HepG2 (cell line): ENCODE results near the gene DAB2IP. TPM values are rescaled to one million over a fixed set of nuclear protein-coding genes. Genes with fewer than 3 reads are reported as not detected.

Experiments
- HNRNPL ChIP-seq: fragments of 200-400 bp; formaldehyde crosslinking; IDR thresholded peaks from 2 replicates; pipeline ENCODE4 v1.6.1; 2017; ENCODE audit warnings: mild to moderate bottlenecking, low read depth, low read length
- NR2C2 ChIP-seq: sonication (generic); formaldehyde crosslinking; IDR thresholded peaks from 2 replicates; pipeline ENCODE4 v1.4.0; 2020; ENCODE audit warnings: missing genetic modification reagents, mild to moderate bottlenecking, moderate library complexity, borderline replicate concordance
- NR2F6 ChIP-seq, 2 experiments: IDR thresholded peaks; 2 replicates each; pipeline ENCODE4 v1.6.1; 2016; ENCODE audit warnings: antibody characterized with exemption in 1 of 2, mild to moderate bottlenecking in 1 of 2
- PAWR ChIP-seq: sonication (generic); formaldehyde crosslinking; IDR thresholded peaks from 2 replicates; pipeline ENCODE4 v1.4.0; 2020; ENCODE audit warnings: missing genetic modification reagents, mild to moderate bottlenecking, borderline replicate concordance
- PCBP1 ChIP-seq: fragments of 200-400 bp; formaldehyde crosslinking; IDR thresholded peaks from 2 replicates; pipeline ENCODE4 v1.6.1; 2017; ENCODE audit warnings: mild to moderate bottlenecking, low read depth, low read length, borderline replicate concordance
- PHF21A ChIP-seq: sonication (generic); formaldehyde crosslinking; IDR thresholded peaks from 2 replicates; pipeline ENCODE4 v1.5.0; 2020; ENCODE audit warnings: mild to moderate bottlenecking, missing genetic modification reagents
- PITX1 ChIP-seq: sonication (generic); formaldehyde crosslinking; IDR thresholded peaks from 2 replicates; pipeline ENCODE4 v1.5.1; 2020; ENCODE audit warnings: mild to moderate bottlenecking, missing genetic modification reagents
- RAD21 ChIP-seq: fragments of 450-650 bp; formaldehyde crosslinking; IDR thresholded peaks from 2 replicates; pipeline ENCODE4 v1.5.0; 2020; ENCODE audit warnings: mild to moderate bottlenecking
- RXRB ChIP-seq: IDR thresholded peaks from 2 replicates; pipeline ENCODE4 v1.6.1; 2016; ENCODE audit warnings: borderline replicate concordance, missing genetic modification reagents, missing compliant biosample characterization
- SIX4 ChIP-seq: sonication (generic); formaldehyde crosslinking; IDR thresholded peaks from 2 replicates; pipeline ENCODE4 v1.4.0; 2020; ENCODE audit warnings: missing genetic modification reagents
- THAP11 ChIP-seq: IDR thresholded peaks from 2 replicates; pipeline ENCODE4 v1.6.1; 2016; ENCODE audit warnings: missing biosample characterization, missing genetic modification reagents
- YEATS2 ChIP-seq: sonication (generic); formaldehyde crosslinking; IDR thresholded peaks from 2 replicates; pipeline ENCODE4 v1.4.0; 2020; ENCODE audit warnings: missing genetic modification reagents, borderline replicate concordance
- ZBTB21 ChIP-seq: sonication (generic); formaldehyde crosslinking; IDR thresholded peaks from 2 replicates; pipeline ENCODE4 v1.4.0; 2020; ENCODE audit warnings: missing genetic modification reagents
- ZMYM3 ChIP-seq: sonication (generic); formaldehyde crosslinking; IDR thresholded peaks from 2 replicates; pipeline ENCODE4 v1.5.1; 2020; ENCODE audit warnings: mild to moderate bottlenecking, missing genetic modification reagents
- ZNF12 ChIP-seq: sonication (generic); formaldehyde crosslinking; IDR thresholded peaks from 2 replicates; pipeline ENCODE4 v1.5.0; 2020; ENCODE audit warnings: missing genetic modification reagents
- ZNF326 ChIP-seq: sonication (generic); formaldehyde crosslinking; IDR thresholded peaks from 2 replicates; pipeline ENCODE4 v1.4.0; 2020; ENCODE audit warnings: missing genetic modification reagents, borderline replicate concordance
- ZNF878 ChIP-seq: sonication (generic); formaldehyde crosslinking; IDR thresholded peaks from 2 replicates; pipeline ENCODE4 v1.8.1; 2023; ENCODE audit warnings: mild to moderate bottlenecking, missing genetic modification reagents, moderate library complexity
- polyA plus RNA-seq, 8 experiments: library from polyadenylated mRNA; depleted of rRNA in 3 of 8; stranded (reverse) in 7 of 8; unstranded in 1 of 8; fragments of >200 nt; fragmentation: Illumina TruSeq in 4 of 8; extraction: Trizol in 4 of 8; gene quantifications; 2 replicates each; pipeline versions ENCODE4 v1.2.1 to v1.2.3, GENCODE V29; 2011 to 2016; ENCODE audit warnings: low read depth in 4 of 8, missing spikeins in 1 of 8, mixed read lengths in 1 of 8; ENCODE audit not compliant: insufficient read depth in 1 of 8
- total RNA-seq, 5 experiments: library from RNA; depleted of rRNA; stranded (reverse); fragments of >200 nt; fragmentation: Illumina TruSeq; extraction: Trizol; gene quantifications; 2 replicates each; pipeline ENCODE4 v1.2.3, GENCODE V29; 2016; ENCODE audit warnings: low read depth in 1 of 5
- TF ChIP-seq, protein P1 (sequence below): sonication (generic); formaldehyde crosslinking; IDR thresholded peaks from 2 replicates; pipeline ENCODE4 v1.5.0; 2020; ENCODE audit warnings: missing genetic modification reagents
- TF ChIP-seq, protein P2 (sequence below): sonication (generic); formaldehyde crosslinking; IDR thresholded peaks from 2 replicates; pipeline ENCODE4 v1.4.0; 2020; ENCODE audit warnings: missing genetic modification reagents, borderline replicate concordance
- TF ChIP-seq, protein P3 (sequence below): sonication (generic); formaldehyde crosslinking; IDR thresholded peaks from 2 replicates; pipeline ENCODE4 v1.4.0; 2020; ENCODE audit warnings: missing genetic modification reagents
- TF ChIP-seq, protein P4 (sequence below): sonication (generic); formaldehyde crosslinking; IDR thresholded peaks from 2 replicates; pipeline ENCODE4 v1.5.1; 2020; ENCODE audit warnings: mild to moderate bottlenecking, missing genetic modification reagents

DAB2IP gene
- total and polyA plus RNA-seq, 2 of the 13 experiments (the other 11 are each of a cell fraction or from before 2014, with no cell fraction given) = 25.3 to 37.9 TPM

DNA sequence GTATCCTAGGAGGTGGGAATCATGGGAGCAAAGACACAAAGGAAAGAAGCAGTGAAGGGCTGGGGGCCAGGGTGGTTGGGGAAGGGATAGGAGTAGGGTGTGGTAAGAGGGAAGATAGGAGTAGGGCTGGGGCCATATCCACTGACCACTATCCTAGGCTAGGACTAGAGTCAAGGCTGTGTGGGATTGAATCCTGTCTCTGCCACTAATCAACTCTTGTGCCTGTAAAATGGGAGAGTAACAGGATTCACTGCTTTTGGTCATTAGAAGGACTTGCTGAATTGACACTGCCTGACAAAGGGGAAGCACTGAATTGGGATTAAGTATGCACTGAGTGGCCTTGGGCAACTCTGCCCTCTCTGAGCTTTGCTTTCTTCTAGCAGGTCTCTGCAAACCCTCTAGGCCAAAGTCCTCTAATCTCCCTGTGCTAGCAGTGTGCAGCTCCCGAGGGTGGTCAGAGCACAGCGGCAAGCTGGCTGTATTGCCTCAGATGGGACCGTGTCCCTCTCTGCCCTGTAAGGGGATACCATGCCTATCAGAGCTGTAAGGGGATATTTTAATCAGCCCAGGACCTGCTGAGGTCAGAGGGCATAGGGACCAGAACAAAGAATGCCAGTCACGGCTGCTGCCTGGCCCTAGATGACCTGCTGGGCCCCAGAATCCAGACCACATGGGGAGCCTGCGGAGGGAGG, 12.4 kb upstream of the DAB2IP start (continued):
- TF ChIP-seq ZNF326 (CRISPR knock-in tag) = no peak
- TF ChIP-seq ZNF12 (CRISPR knock-in tag) = 0 out of 2 replicates have a peak, but pooled peaks have one; percentile 19
- TF ChIP-seq, protein P1, sequence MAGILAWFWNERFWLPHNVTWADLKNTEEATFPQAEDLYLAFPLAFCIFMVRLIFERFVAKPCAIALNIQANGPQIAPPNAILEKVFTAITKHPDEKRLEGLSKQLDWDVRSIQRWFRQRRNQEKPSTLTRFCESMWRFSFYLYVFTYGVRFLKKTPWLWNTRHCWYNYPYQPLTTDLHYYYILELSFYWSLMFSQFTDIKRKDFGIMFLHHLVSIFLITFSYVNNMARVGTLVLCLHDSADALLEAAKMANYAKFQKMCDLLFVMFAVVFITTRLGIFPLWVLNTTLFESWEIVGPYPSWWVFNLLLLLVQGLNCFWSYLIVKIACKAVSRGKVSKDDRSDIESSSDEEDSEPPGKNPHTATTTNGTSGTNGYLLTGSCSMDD (CRISPR knock-in tag) = no peak
- no peak for TF ChIP-seq YEATS2 (CRISPR knock-in tag)
- TF ChIP-seq PHF21A (CRISPR knock-in tag) = no peak; the same call in 1 of the 2 replicates
- no peak for TF ChIP-seq THAP11 (CRISPR knock-in tag)
- TF ChIP-seq, protein P2, sequence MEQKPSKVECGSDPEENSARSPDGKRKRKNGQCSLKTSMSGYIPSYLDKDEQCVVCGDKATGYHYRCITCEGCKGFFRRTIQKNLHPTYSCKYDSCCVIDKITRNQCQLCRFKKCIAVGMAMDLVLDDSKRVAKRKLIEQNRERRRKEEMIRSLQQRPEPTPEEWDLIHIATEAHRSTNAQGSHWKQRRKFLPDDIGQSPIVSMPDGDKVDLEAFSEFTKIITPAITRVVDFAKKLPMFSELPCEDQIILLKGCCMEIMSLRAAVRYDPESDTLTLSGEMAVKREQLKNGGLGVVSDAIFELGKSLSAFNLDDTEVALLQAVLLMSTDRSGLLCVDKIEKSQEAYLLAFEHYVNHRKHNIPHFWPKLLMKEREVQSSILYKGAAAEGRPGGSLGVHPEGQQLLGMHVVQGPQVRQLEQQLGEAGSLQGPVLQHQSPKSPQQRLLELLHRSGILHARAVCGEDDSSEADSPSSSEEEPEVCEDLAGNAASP (CRISPR knock-in tag) = peak; percentile 86; the same call in 1 of the 2 replicates
- TF ChIP-seq ZNF878 (CRISPR knock-in tag) = no peak
- TF ChIP-seq RAD21 (CRISPR knock-in tag) = no peak
- peak; percentile 20; the same call in 1 of the 2 replicates for TF ChIP-seq NR2C2 (CRISPR knock-in tag)
- peak; percentile 43; the same call in 1 of the 2 replicates for TF ChIP-seq SIX4 (CRISPR knock-in tag)
- TF ChIP-seq NR2F6 (IDR thresholded peaks at IDR 0.05) = peak; percentile 26; the same call in 1 of the 2 replicates
- no peak for TF ChIP-seq NR2F6 (CRISPR knock-in tag; IDR thresholded peaks at IDR 0.05)
- TF ChIP-seq PAWR (CRISPR knock-in tag) = no peak
- no peak for TF ChIP-seq HNRNPL
- TF ChIP-seq ZMYM3 (CRISPR knock-in tag) = peak; percentile 71; the same call in 1 of the 2 replicates
- TF ChIP-seq, protein P3, sequence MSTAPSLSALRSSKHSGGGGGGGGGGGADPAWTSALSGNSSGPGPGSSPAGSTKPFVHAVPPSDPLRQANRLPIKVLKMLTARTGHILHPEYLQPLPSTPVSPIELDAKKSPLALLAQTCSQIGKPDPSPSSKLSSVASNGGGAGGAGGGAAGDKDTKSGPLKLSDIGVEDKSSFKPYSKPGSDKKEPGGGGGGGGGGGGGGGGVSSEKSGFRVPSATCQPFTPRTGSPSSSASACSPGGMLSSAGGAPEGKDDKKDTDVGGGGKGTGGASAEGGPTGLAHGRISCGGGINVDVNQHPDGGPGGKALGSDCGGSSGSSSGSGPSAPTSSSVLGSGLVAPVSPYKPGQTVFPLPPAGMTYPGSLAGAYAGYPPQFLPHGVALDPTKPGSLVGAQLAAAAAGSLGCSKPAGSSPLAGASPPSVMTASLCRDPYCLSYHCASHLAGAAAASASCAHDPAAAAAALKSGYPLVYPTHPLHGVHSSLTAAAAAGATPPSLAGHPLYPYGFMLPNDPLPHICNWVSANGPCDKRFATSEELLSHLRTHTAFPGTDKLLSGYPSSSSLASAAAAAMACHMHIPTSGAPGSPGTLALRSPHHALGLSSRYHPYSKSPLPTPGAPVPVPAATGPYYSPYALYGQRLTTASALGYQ (CRISPR knock-in tag) = no peak
- TF ChIP-seq ZBTB21 = no peak
- peak; percentile 85 for TF ChIP-seq PITX1
- TF ChIP-seq PCBP1 = no peak
- TF ChIP-seq, protein P4, sequence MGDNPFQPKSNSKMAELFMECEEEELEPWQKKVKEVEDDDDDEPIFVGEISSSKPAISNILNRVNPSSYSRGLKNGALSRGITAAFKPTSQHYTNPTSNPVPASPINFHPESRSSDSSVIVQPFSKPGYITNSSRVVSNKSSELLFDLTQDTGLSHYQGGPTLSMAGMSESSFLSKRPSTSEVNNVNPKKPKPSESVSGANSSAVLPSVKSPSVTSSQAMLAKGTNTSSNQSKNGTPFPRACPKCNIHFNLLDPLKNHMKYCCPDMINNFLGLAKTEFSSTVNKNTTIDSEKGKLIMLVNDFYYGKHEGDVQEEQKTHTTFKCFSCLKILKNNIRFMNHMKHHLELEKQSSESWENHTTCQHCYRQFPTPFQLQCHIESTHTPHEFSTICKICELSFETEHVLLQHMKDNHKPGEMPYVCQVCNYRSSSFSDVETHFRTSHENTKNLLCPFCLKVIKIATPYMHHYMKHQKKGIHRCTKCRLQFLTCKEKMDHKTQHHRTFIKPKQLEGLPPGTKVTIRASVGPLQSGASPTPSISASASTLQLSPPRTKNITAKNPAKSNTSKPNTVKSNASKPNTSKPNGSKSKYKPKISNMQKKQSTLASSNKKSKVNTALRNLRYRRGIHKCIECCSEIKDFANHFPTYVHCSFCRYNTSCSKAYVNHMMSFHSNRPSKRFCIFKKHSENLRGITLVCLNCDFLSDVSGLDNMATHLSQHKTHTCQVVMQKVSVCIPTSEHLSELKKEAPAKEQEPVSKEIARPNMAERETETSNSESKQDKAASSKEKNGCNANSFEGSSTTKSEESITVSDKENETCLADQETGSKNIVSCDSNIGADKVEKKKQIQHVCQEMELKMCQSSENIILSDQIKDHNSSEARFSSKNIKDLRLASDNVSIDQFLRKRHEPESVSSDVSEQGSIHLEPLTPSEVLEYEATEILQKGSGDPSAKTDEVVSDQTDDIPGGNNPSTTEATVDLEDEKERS (CRISPR knock-in tag) = 0 out of 2 replicates have a peak, but pooled peaks have one; percentile 70
- TF ChIP-seq RXRB (CRISPR knock-in tag) = no peak
